ENCODE data around the gene HPCAL1. TPM values are rescaled to one million over a fixed set of nuclear protein-coding genes. Genes with fewer than 3 reads are reported as not detected.

HPCAL1 gene
- total and polyA plus RNA-seq, 10 of the 15 experiments (the other 5 are each of a cell fraction or from before 2014, with no cell fraction given), result 0.40 to 12.8 (median 7.9) TPM

DNA sequence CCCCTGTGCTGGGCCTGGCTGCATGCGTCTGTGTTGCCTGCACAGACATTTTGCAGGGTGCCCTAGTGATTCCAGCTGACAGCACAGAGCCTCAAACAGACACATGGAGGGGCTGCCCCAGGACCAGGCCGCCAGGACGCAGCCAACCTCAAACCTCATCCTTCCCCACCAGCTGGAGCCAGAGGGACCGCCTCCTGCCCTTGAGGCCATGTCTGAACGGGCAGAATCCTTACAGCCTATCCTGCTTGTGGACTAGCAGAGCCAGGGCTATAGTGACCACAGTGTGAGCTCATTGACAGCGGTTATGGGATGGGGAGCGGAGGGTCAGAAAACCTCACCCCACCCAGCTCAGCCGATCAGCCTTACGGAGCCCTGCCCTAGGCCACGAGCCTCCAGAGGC, 123.0 kb downstream of the HPCAL1 start (continued):
- TF ChIP-seq, protein P1, sequence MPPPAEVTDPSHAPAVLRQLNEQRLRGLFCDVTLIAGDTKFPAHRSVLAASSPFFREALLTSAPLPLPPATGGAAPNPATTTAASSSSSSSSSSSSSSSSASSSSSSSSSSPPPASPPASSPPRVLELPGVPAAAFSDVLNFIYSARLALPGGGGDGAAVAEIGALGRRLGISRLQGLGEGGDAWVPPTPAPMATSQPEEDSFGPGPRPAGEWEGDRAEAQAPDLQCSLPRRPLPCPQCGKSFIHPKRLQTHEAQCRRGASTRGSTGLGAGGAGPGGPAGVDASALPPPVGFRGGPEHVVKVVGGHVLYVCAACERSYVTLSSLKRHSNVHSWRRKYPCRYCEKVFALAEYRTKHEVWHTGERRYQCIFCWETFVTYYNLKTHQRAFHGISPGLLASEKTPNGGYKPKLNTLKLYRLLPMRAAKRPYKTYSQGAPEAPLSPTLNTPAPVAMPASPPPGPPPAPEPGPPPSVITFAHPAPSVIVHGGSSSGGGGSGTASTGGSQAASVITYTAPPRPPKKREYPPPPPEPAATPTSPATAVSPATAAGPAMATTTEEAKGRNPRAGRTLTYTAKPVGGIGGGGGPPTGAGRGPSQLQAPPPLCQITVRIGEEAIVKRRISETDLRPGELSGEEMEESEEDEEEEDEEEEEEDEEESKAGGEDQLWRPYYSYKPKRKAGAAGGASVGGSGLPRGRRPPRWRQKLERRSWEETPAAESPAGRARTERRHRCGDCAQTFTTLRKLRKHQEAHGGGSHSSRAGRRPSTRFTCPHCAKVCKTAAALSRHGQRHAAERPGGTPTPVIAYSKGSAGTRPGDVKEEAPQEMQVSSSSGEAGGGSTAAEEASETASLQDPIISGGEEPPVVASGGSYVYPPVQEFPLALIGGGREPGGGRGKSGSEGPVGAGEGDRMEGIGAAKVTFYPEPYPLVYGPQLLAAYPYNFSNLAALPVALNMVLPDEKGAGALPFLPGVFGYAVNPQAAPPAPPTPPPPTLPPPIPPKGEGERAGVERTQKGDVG (CRISPR knock-in tag; IDR thresholded peaks at IDR 0.05), result no peak
- no peak for TF ChIP-seq TCF7 (IDR thresholded peaks at IDR 0.05; ENCODE audit: borderline replicate concordance)
- TF ChIP-seq NRF1 (conservative IDR thresholded peaks at IDR 0.05; ENCODE audit: low read depth, low read length), result no peak
- no peak for TF ChIP-seq ATF7 (IDR thresholded peaks at IDR 0.05; ENCODE audit: low read depth)

- H3K4me3 ChIP-seq, result no peak overlapping the region
- no peak overlapping the region for H2AFZ ChIP-seq (ENCODE audit: control insufficient read depth, low read depth, low read length)
- in situ Hi-C loops (cut with MboI) (no loop called here), intact Hi-C loops (cut with micrococcal nuclease; ENCODE audit: unreplicated experiment) (no loop called here)
- no peaks in the 10 kb centered on the region for H4K20me1 ChIP-seq (ENCODE audit: control insufficient read depth, insufficient read depth)
- RAD21 ChIA-PET (ENCODE audit: unreplicated experiment), result interaction anchor here (1.1 to 1.2 kb wide), 2 partner anchors 8 to 149 kb away, joined by 3 to 5 read pairs; no protein-coding TSS in a partner anchor
- CTCF ChIA-PET, result interaction anchor here (1.2 kb wide), 1 partner anchor 17 kb away, joined by 4 read pairs; no protein-coding TSS in a partner anchor
- H3K9me3 ChIP-seq (replicated peaks; ENCODE audit: control insufficient read depth, insufficient read depth, low read length), result no peaks in the 10 kb centered on the region
- no peak for ATAC-seq
- H3K79me2 ChIP-seq (ENCODE audit: control insufficient read depth, insufficient read depth, low read length), result no peaks in the 10 kb centered on the region
- no peaks in the 10 kb centered on the region; a peak in 1 of 4 replicates for H3K36me3 ChIP-seq (ENCODE audit: control insufficient read depth in 2 of 2, insufficient read depth in 2 of 2, low read length in 1 of 2)
- H3K27me3 ChIP-seq (replicated peaks in 1 of 2; ENCODE audit: control insufficient read depth in 2 of 2, insufficient read depth in 2 of 2, low read length in 1 of 2), result no peaks in the 10 kb centered on the region
- no peak for DNase-seq (ENCODE audit: low read depth, low spot score)
- SMC1A ChIA-PET (ENCODE audit: uncharacterized antibody, unreplicated experiment), result interaction anchor here (1.7 kb wide), 1 partner anchor 18 kb away, joined by 4 read pairs; no protein-coding TSS in a partner anchor
- POLR2A ChIA-PET, result no interaction called here
- no peak overlapping the region for H3K4me2 ChIP-seq (ENCODE audit: control insufficient read depth, insufficient read depth)
- no peak overlapping the region for H3K9ac ChIP-seq (ENCODE audit: control insufficient read depth, insufficient read depth, low read length)
- H3K4me1 ChIP-seq (ENCODE audit: control insufficient read depth, insufficient read depth, low read length), result no peaks in the 10 kb centered on the region
- whole genome bisulfite sequencing (ENCODE audit: insufficient coverage, insufficient replicate concordance, low lambda C conversion rate, missing lambda C conversion rate), result 73% methylated on average over 33 of the region's 40 CpGs
- FAIRE-seq, result no peak
- no peak overlapping the region for H3K27ac ChIP-seq (ENCODE audit: control insufficient read depth, insufficient read depth)
- BruUV-seq (replicated peaks), result no TSS peak
- TF ChIP-seq MEF2A (IDR thresholded peaks at IDR 0.05; ENCODE audit: insufficient read depth, low read depth, low read length) (no peak), HDGF (IDR thresholded peaks at IDR 0.05) (no peak), ZNF622 (IDR thresholded peaks at IDR 0.05) (no peak), GABPA (IDR thresholded peaks at IDR 0.05; ENCODE audit: low read depth) (no peak), NFYB (IDR thresholded peaks at IDR 0.05; ENCODE audit: insufficient read depth, low read depth, low read length) (no peak), NFIC (IDR thresholded peaks at IDR 0.05; ENCODE audit: low read depth, low read length) (no peak), NRF1 (conservative IDR thresholded peaks at IDR 0.05; ENCODE audit: low read depth, low read length) (no peak), EZH2 (IDR thresholded peaks at IDR 0.05; ENCODE audit: borderline replicate concordance, control insufficient read depth, low read depth, low read length) (no peak), MTA2 (IDR thresholded peaks at IDR 0.05; ENCODE audit: low read depth) (no peak), CHD2 (IDR thresholded peaks at IDR 0.05; ENCODE audit: borderline replicate concordance, low read depth, low read length) (no peak)
- TF ChIP-seq, protein P2, sequence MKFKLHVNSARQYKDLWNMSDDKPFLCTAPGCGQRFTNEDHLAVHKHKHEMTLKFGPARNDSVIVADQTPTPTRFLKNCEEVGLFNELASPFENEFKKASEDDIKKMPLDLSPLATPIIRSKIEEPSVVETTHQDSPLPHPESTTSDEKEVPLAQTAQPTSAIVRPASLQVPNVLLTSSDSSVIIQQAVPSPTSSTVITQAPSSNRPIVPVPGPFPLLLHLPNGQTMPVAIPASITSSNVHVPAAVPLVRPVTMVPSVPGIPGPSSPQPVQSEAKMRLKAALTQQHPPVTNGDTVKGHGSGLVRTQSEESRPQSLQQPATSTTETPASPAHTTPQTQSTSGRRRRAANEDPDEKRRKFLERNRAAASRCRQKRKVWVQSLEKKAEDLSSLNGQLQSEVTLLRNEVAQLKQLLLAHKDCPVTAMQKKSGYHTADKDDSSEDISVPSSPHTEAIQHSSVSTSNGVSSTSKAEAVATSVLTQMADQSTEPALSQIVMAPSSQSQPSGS (IDR thresholded peaks at IDR 0.05; ENCODE audit: low read length), result no peak
Observed at GRCh38 chr2:10426726-10427617, 124.3 kb downstream of the HPCAL1 start.
